ENCODE data around the gene TNRC18. TPM values are rescaled to one million over a fixed set of nuclear protein-coding genes. Genes with fewer than 3 reads are reported as not detected.
A peak's percentile ranks its signal among the peaks of the same experiment; 100 is the strongest.

The TNRC18 gene
- total and polyA plus RNA-seq, 9 of the 15 experiments (the other 6 are each of a cell fraction or from before 2014, with no cell fraction given), result 0.03 to 43.2 (median 18.0) TPM

DNA sequence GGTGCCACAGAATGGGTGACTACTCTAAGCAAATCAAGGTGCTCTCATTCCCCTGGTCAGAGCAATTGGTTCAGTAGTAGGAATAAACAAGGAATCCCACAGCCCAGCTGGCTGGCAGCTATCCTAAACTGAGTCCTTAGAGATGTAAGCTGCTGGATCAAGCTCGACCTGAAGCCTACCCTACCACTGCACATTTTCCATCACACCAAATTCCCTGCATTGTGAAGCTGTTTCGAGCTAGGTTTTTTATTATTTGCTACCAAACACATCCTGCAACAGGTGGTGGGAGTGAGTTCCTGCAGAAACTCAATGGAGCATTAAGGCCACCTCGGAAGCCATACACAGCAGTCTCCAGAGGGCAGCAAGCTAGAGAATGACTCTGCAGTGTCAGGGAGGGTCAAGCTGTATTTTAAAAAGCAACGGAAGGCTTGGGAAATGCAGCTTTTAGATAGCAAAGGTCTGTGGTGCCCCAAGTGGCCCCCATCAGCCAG lies 33.7 kb upstream of the TNRC18 start (continued):
- no peak for TF ChIP-seq YY1 (IDR thresholded peaks at IDR 0.05; ENCODE audit: borderline replicate concordance in 1 of 3, control insufficient read depth in 1 of 3, extremely low read depth in 1 of 3, insufficient read depth in 3 of 3, insufficient read length in 1 of 3, insufficient replicate concordance in 2 of 3, low read depth in 1 of 3, low read length in 2 of 3)
- no peak for TF ChIP-seq MED1 (CRISPR knock-in tag; IDR thresholded peaks at IDR 0.05; ENCODE audit: borderline replicate concordance)
- TF ChIP-seq, protein P1, sequence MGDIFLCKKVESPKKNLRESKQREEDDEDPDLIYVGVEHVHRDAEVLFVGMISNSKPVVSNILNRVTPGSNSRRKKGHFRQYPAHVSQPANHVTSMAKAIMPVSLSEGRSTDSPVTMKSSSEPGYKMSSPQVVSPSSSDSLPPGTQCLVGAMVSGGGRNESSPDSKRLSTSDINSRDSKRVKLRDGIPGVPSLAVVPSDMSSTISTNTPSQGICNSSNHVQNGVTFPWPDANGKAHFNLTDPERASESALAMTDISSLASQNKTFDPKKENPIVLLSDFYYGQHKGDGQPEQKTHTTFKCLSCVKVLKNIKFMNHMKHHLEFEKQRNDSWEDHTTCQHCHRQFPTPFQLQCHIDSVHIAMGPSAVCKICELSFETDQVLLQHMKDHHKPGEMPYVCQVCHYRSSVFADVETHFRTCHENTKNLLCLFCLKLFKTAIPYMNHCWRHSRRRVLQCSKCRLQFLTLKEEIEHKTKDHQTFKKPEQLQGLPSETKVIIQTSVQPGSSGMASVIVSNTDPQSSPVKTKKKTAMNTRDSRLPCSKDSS (IDR thresholded peaks at IDR 0.05; ENCODE audit: low read depth, partially characterized antibody), result no peak
- TF ChIP-seq POLR2A (conservative IDR thresholded peaks at IDR 0.05), result no peak
- no peak for TF ChIP-seq HMG20B (CRISPR knock-in tag; IDR thresholded peaks at IDR 0.05)
- 0 out of 2 replicates have a peak, but pooled peaks have one; percentile 22 for TF ChIP-seq IRF9 (tag; IDR thresholded peaks at IDR 0.05)
- no peak for TF ChIP-seq RNF2 (IDR thresholded peaks at IDR 0.05)
- TF ChIP-seq, protein P2, sequence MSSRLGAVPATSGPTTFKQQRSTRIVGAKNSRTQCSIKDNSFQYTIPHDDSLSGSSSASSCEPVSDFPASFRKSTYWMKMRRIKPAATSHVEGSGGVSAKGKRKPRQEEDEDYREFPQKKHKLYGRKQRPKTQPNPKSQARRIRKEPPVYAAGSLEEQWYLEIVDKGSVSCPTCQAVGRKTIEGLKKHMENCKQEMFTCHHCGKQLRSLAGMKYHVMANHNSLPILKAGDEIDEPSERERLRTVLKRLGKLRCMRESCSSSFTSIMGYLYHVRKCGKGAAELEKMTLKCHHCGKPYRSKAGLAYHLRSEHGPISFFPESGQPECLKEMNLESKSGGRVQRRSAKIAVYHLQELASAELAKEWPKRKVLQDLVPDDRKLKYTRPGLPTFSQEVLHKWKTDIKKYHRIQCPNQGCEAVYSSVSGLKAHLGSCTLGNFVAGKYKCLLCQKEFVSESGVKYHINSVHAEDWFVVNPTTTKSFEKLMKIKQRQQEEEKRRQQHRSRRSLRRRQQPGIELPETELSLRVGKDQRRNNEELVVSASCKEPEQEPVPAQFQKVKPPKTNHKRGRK (tag; IDR thresholded peaks at IDR 0.05), result no peak
- TF ChIP-seq TAF1 (IDR thresholded peaks at IDR 0.05; ENCODE audit: control insufficient read depth, extremely low read depth, insufficient read depth, low read length, severe bottlenecking), result peak; percentile 2
- TF ChIP-seq TBL1XR1 (IDR thresholded peaks at IDR 0.05; ENCODE audit: low read length in 2 of 2), result no peak
- TF ChIP-seq FOS (IDR thresholded peaks at IDR 0.05; ENCODE audit: extremely low read depth, insufficient read length), result no peak
- TF ChIP-seq ZC3H4 (CRISPR knock-in tag; IDR thresholded peaks at IDR 0.05; ENCODE audit: borderline replicate concordance), result no peak
- no peak for TF ChIP-seq ZFP36 (IDR thresholded peaks at IDR 0.05; ENCODE audit: low read depth, low read length, partially characterized antibody)
- TF ChIP-seq, protein P3, sequence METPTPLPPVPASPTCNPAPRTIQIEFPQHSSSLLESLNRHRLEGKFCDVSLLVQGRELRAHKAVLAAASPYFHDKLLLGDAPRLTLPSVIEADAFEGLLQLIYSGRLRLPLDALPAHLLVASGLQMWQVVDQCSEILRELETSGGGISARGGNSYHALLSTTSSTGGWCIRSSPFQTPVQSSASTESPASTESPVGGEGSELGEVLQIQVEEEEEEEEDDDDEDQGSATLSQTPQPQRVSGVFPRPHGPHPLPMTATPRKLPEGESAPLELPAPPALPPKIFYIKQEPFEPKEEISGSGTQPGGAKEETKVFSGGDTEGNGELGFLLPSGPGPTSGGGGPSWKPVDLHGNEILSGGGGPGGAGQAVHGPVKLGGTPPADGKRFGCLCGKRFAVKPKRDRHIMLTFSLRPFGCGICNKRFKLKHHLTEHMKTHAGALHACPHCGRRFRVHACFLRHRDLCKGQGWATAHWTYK (CRISPR knock-in tag; IDR thresholded peaks at IDR 0.05), result no peak
- TF ChIP-seq MBD2 (IDR thresholded peaks at IDR 0.05; ENCODE audit: borderline replicate concordance, low read depth), result no peak
- TF ChIP-seq MTF1 (CRISPR knock-in tag; IDR thresholded peaks at IDR 0.05; ENCODE audit: borderline replicate concordance), result no peak
- TF ChIP-seq L3MBTL2 (IDR thresholded peaks at IDR 0.05), result no peak
- TF ChIP-seq FOXO4 (CRISPR knock-in tag; IDR thresholded peaks at IDR 0.05), result no peak
- no peak for TF ChIP-seq ZZZ3 (IDR thresholded peaks at IDR 0.05)
- TF ChIP-seq MEF2A (IDR thresholded peaks at IDR 0.05; ENCODE audit: control insufficient read depth, low read depth, low read length), result no peak
- no peak for TF ChIP-seq CBFA2T2 (conservative IDR thresholded peaks at IDR 0.05)
